Smooth muscle cell (in vitro differentiated cells): ENCODE measurements around the gene IL1RAPL1. TPM values are rescaled to one million over a fixed set of nuclear protein-coding genes. Genes with fewer than 3 reads are reported as not detected.
A peak's percentile ranks its signal among the peaks of the same experiment; 100 is the strongest.
"Not testable (repeated sequence)": the region's sequence is repeated elsewhere in the genome, so short reads cannot be mapped to it uniquely, and the experiment has no call there.

Source experiments
- DNase-seq: peaks from one replicate; lab custom pipeline; 2025; ENCODE audit not compliant: unreplicated experiment; lab: John Stamatoyannopoulos, UW
- H2AFZ ChIP-seq: fragments of 200-600 bp; sonication (generic); 2 replicates; pipeline ENCODE4 v1.6.0; 2016; ENCODE audit warnings: antibody characterized with exemption, low read depth, mild to moderate bottlenecking
- H3F3A ChIP-seq: fragments of 200-600 bp; sonication (generic); 2 replicates; pipeline ENCODE4 v1.6.0; 2017; ENCODE audit warnings: antibody characterized with exemption, low read depth
- H3K27ac ChIP-seq: fragments of 200-600 bp; sonication (generic); 2 replicates; pipeline ENCODE4 v1.5.1; 2016; ENCODE audit warnings: low read depth, mild to moderate bottlenecking
- H3K27me3 ChIP-seq: fragments of 200-600 bp; sonication (generic); 2 replicates; pipeline ENCODE4 v1.6.1; 2016; ENCODE audit warnings: low read depth, mild to moderate bottlenecking
- H3K36me3 ChIP-seq: fragments of 200-600 bp; sonication (generic); 2 replicates; pipeline ENCODE4 v1.5.1; 2016; ENCODE audit warnings: low read depth
- H3K4me1 ChIP-seq: fragments of 200-600 bp; sonication (generic); 2 replicates; pipeline ENCODE4 v1.5.1; 2016; ENCODE audit warnings: low read depth
- H3K4me2 ChIP-seq: fragments of 200-600 bp; sonication (generic); 2 replicates; pipeline ENCODE4 v1.6.0; 2016; ENCODE audit warnings: mild to moderate bottlenecking
- H3K4me3 ChIP-seq: fragments of 200-600 bp; sonication (generic); 2 replicates; pipeline ENCODE4 v1.5.1; 2016; ENCODE audit warnings: mild to moderate bottlenecking
- H3K79me2 ChIP-seq: fragments of 200-600 bp; sonication (generic); 2 replicates; pipeline ENCODE4 v1.6.0; 2016; ENCODE audit warnings: low read depth, mild to moderate bottlenecking
- H3K9ac ChIP-seq: fragments of 200-600 bp; sonication (generic); 2 replicates; pipeline ENCODE4 v1.6.0; 2016; ENCODE audit warnings: low read depth
- H3K9me3 ChIP-seq: fragments of 200-600 bp; sonication (generic); replicated peaks from 2 replicates; pipeline ENCODE4 v1.5.1; 2016; ENCODE audit warnings: low read depth
- H4K20me1 ChIP-seq: fragments of 200-600 bp; sonication (generic); 2 replicates; pipeline ENCODE4 v1.6.0; 2016; ENCODE audit warnings: low read depth
- CTCF ChIP-seq: fragments of 200-600 bp; sonication (generic); IDR thresholded peaks from 2 replicates; pipeline ENCODE4 v1.5.1; 2017; ENCODE audit warnings: borderline replicate concordance, mild to moderate bottlenecking, antibody characterized with exemption; ENCODE audit not compliant: insufficient read depth, poor library complexity, severe bottlenecking
- WGBS: methylation state at CpG from one replicate; pipeline ENCODE4 v1.1.7; 2016; ENCODE audit warnings: low lambda C conversion rate; 5-methylcytosine and 5-hydroxymethylcytosine counted together
- polyA plus RNA-seq: library from polyadenylated mRNA; unstranded; fragments of >200 nt; fragmentation: Nextera tagmentation; extraction: Ambion mirVana; gene quantifications from 2 replicates; pipeline ENCODE4 v1.2.1, GENCODE V29; 2016
- total RNA-seq: library from RNA; depleted of rRNA; stranded (reverse); fragments of >200 nt; gene quantifications from 2 replicates; pipeline ENCODE4 v1.2.3, GENCODE V29; 2014

Gene IL1RAPL1
- total and polyA plus RNA-seq, 2 experiments from 2014 or later: 0.04 TPM; not detected in 1

GRCh38 chrX:29090811-29091210 lies 503.6 kb downstream of the IL1RAPL1 start:
- H2AFZ ChIP-seq: no peak overlapping the region
- H3K4me1 ChIP-seq: peaks cover 7% of the 10 kb centered on the region
- no peaks in the 10 kb centered on the region for H3F3A ChIP-seq
- H3K4me2 ChIP-seq: no peak overlapping the region
- TF ChIP-seq CTCF: peak; percentile 26
- H3K4me3 ChIP-seq: no peak overlapping the region
- H3K79me2 ChIP-seq: no peaks in the 10 kb centered on the region
- H3K27me3 ChIP-seq: no peaks in the 10 kb centered on the region
- no peak overlapping the region for H3K9ac ChIP-seq
- WGBS: 62% methylated on average over 2 of the region's 2 CpGs
- no peak overlapping the region for H3K27ac ChIP-seq
- DNase-seq: no peak
- no peaks in the 10 kb centered on the region for H3K36me3 ChIP-seq
- no peaks in the 10 kb centered on the region for H4K20me1 ChIP-seq
- no peaks in the 10 kb centered on the region for H3K9me3 ChIP-seq

GRCh38 chrX:29107231-29107630 lies 520.0 kb downstream of the IL1RAPL1 start:
- Histone ChIP-seq H3K27ac (no peak overlapping the region), H3K4me3 (no peak overlapping the region), H3K36me3 (no peaks in the 10 kb centered on the region), H2AFZ (no peak overlapping the region), H3K4me1 (no peaks in the 10 kb centered on the region), H3K4me2 (no peak overlapping the region), H3K9ac (no peak overlapping the region), H3K27me3 (no peaks in the 10 kb centered on the region), H3K79me2 (no peaks in the 10 kb centered on the region), H3F3A (no peaks in the 10 kb centered on the region), H3K9me3 (no peaks in the 10 kb centered on the region), H4K20me1 (no peaks in the 10 kb centered on the region)
- WGBS: 76% methylated on average over 1 of the region's 1 CpG
- DNase-seq: no peak
- TF ChIP-seq CTCF: no peak

- no peaks in the 10 kb centered on the region for H3K36me3 ChIP-seq
- H2AFZ ChIP-seq: no peak overlapping the region
- no peaks in the 10 kb centered on the region for H3K27me3 ChIP-seq
- no peaks in the 10 kb centered on the region for H3K9me3 ChIP-seq
- H3K4me1 ChIP-seq: no peaks in the 10 kb centered on the region
- H3K79me2 ChIP-seq: no peaks in the 10 kb centered on the region
- no peak overlapping the region for H3K4me3 ChIP-seq
- H3F3A ChIP-seq: no peaks in the 10 kb centered on the region
- no peak overlapping the region for H3K9ac ChIP-seq
- no peaks in the 10 kb centered on the region for H4K20me1 ChIP-seq
- no peak for DNase-seq
- no peak overlapping the region for H3K27ac ChIP-seq
- TF ChIP-seq CTCF: no peak
- 74% methylated on average over 3 of the region's 3 CpGs for WGBS
- no peak overlapping the region for H3K4me2 ChIP-seq
Observed at GRCh38 chrX:29110041-29110440, 522.8 kb downstream of the IL1RAPL1 start.

- Histone ChIP-seq H3K4me1 (no peaks in the 10 kb centered on the region), H3K4me2 (no peak overlapping the region), H3K9ac (no peak overlapping the region), H4K20me1 (no peaks in the 10 kb centered on the region), H2AFZ (no peak overlapping the region), H3K9me3 (no peaks in the 10 kb centered on the region), H3K36me3 (no peaks in the 10 kb centered on the region), H3K27ac (no peak overlapping the region), H3F3A (no peaks in the 10 kb centered on the region), H3K27me3 (no peaks in the 10 kb centered on the region), H3K4me3 (no peak overlapping the region), H3K79me2 (no peaks in the 10 kb centered on the region)
- TF ChIP-seq CTCF: no peak
- 83% methylated on average over 1 of the region's 1 CpG for WGBS
- DNase-seq: no peak
Observed at GRCh38 chrX:29113221-29113620, 526.0 kb downstream of the IL1RAPL1 start.

GRCh38 chrX:29122817-29123216 lies 535.6 kb downstream of the IL1RAPL1 start:
- H3K79me2 ChIP-seq, H3F3A ChIP-seq: not testable (repeated sequence)

More at GRCh38 chrX:29122817-29123216, 535.6 kb downstream of the IL1RAPL1 start:
- H2AFZ ChIP-seq, H3K4me1 ChIP-seq, H3K27me3 ChIP-seq, H4K20me1 ChIP-seq, H3K4me2 ChIP-seq, H3K9me3 ChIP-seq, H3K36me3 ChIP-seq, DNase-seq, H3K27ac ChIP-seq, H3K4me3 ChIP-seq, H3K9ac ChIP-seq: not testable (repeated sequence)
- WGBS: 53% methylated on average over 2 of the region's 2 CpGs
